GM18526 (cell line): Measurements from ENCODE around the gene QSOX2.

Experiments used
- POLR2A ChIP-seq: IDR thresholded peaks from 3 replicates; pipeline ENCODE4 v1.6.1; 2011; ENCODE audit not compliant: insufficient read length; ENCODE audit errors: extremely low read depth

Gene QSOX2

GRCh38 chr9:136226680-136227407, 18.8 kb downstream of the QSOX2 start:
- TF ChIP-seq POLR2A, result no peak

GRCh38 chr9:136225748-136226679, 19.6 kb downstream of the QSOX2 start:
- no peak for TF ChIP-seq POLR2A

GRCh38 chr9:136225366-136225747, 20.3 kb downstream of the QSOX2 start:
- no peak for TF ChIP-seq POLR2A

GRCh38 chr9:136223871-136224640, 21.6 kb downstream of the QSOX2 start:
- TF ChIP-seq POLR2A, result no peak

GRCh38 chr9:136222906-136223285, 22.7 kb downstream of the QSOX2 start:
- TF ChIP-seq POLR2A, result no peak

- no peak for TF ChIP-seq POLR2A
Measured at GRCh38 chr9:136222166-136222905, 23.3 kb downstream of the QSOX2 start.

GRCh38 chr9:136220017-136220729, 25.4 kb downstream of the QSOX2 start:
- TF ChIP-seq POLR2A, result no peak

- TF ChIP-seq POLR2A, result no peak
Measured at GRCh38 chr9:136219276-136219675, 26.3 kb downstream of the QSOX2 start.

- no peak for TF ChIP-seq POLR2A
Measured at GRCh38 chr9:136218673-136219072, 26.9 kb downstream of the QSOX2 start.

GRCh38 chr9:136218271-136218670, 27.3 kb downstream of the QSOX2 start:
- TF ChIP-seq POLR2A, result no peak

GRCh38 chr9:136216541-136217244, 28.9 kb downstream of the QSOX2 start:
- no peak for TF ChIP-seq POLR2A

- no peak for TF ChIP-seq POLR2A
Measured at GRCh38 chr9:136213733-136214132, 31.9 kb downstream of the QSOX2 start.

- TF ChIP-seq POLR2A, result no peak
Measured at GRCh38 chr9:136212345-136212950, 33.2 kb downstream of the QSOX2 start.
